ENCODE results near the gene RXFP1.

The RXFP1 gene

DNA sequence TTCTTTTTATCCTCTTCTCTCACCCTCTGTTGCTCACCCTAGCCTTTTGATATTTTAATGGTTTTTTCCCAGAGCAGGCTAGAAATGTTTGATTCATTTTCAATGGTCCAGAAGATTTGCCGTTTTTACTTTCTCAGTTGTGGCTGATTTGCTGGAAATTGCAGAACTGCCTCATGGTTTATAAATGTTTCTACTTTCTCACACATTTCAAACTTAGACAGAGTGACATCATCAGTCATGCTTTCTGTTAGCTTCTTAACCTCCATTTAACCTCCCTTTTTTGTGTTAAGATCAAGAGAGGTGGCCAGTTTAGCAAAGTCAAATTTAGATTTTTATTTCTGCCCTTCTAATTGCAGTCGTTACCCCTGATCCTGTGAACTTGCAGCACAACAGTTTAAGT lies 8.7 kb downstream of the RXFP1 start:
- Histone ChIP-seq H3K4me3 (ENCODE audit: low read length) (no peak overlapping the region), H3K9me3 (ENCODE audit: control insufficient read depth, insufficient read depth, low read length) (no peaks in the 10 kb centered on the region), H3F3A (ENCODE audit: control insufficient read depth, insufficient read depth) (no peaks in the 10 kb centered on the region), H4K20me1 (ENCODE audit: control insufficient read depth, insufficient read depth, low read depth, low read length) (no peaks in the 10 kb centered on the region), H3K4me1 (ENCODE audit: control insufficient read depth, low read length) (no peaks in the 10 kb centered on the region), H3K36me3 (ENCODE audit: control insufficient read depth, low read length) (no peaks in the 10 kb centered on the region), H3K27me3 (ENCODE audit: control insufficient read depth, low read length) (no peaks in the 10 kb centered on the region), H3K4me2 (ENCODE audit: low read length) (no peak overlapping the region), H3K27ac (ENCODE audit: low read depth, low read length) (no peak overlapping the region), H3K9me2 (replicated peaks; ENCODE audit: control insufficient read depth, low read length) (no peaks in the 10 kb centered on the region), H3K79me2 (ENCODE audit: control insufficient read depth, low read length) (no peaks in the 10 kb centered on the region)
- TF ChIP-seq EZH2phosphoT487 (IDR thresholded peaks at IDR 0.05; ENCODE audit: borderline replicate concordance, low read length) = no peak
- no peak for TF ChIP-seq CTCF (IDR thresholded peaks at IDR 0.05; ENCODE audit: low read depth, low read length, poor library complexity, severe bottlenecking)

DNA sequence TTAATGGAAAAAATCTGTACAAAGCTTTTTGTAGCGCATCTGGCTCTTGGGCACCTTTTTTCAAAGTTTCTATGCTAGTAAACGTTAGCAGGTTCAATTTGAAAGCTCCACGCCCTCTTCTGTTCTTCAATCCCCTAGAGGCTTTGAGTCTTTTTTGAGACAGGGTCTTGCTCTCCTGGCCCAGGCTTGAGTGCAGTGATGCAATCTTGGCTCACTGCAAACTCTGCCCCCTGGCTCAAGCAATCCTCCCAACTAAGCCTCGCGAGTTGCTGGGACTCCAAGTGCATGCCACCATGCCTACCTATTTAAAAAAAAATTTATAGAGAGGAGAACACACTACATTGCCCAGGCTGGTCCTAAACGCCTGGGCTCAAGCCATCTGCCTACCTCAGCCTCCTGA lies 9.2 kb downstream of the RXFP1 start:
- no peaks in the 10 kb centered on the region for H3K36me3 ChIP-seq (ENCODE audit: control insufficient read depth, low read length)
- no peak for TF ChIP-seq CTCF (IDR thresholded peaks at IDR 0.05; ENCODE audit: low read depth, low read length, poor library complexity, severe bottlenecking)
- no peak for TF ChIP-seq EZH2phosphoT487 (IDR thresholded peaks at IDR 0.05; ENCODE audit: borderline replicate concordance, low read length)
- no peaks in the 10 kb centered on the region for H3K4me1 ChIP-seq (ENCODE audit: control insufficient read depth, low read length)
- H3K27ac ChIP-seq (ENCODE audit: low read depth, low read length) = no peak overlapping the region
- H3K27me3 ChIP-seq (ENCODE audit: control insufficient read depth, low read length) = no peaks in the 10 kb centered on the region
- no peaks in the 10 kb centered on the region for H3F3A ChIP-seq (ENCODE audit: control insufficient read depth, insufficient read depth)
- H3K79me2 ChIP-seq (ENCODE audit: control insufficient read depth, low read length) = no peaks in the 10 kb centered on the region
- H3K9me3 ChIP-seq (ENCODE audit: control insufficient read depth, insufficient read depth, low read length) = no peaks in the 10 kb centered on the region
- H3K9me2 ChIP-seq (replicated peaks; ENCODE audit: control insufficient read depth, low read length) = no peaks in the 10 kb centered on the region
- H4K20me1 ChIP-seq (ENCODE audit: control insufficient read depth, insufficient read depth, low read depth, low read length) = no peaks in the 10 kb centered on the region
- no peak overlapping the region for H3K4me3 ChIP-seq (ENCODE audit: low read length)
- H3K4me2 ChIP-seq (ENCODE audit: low read length) = no peak overlapping the region

- no peak overlapping the region for H3K27ac ChIP-seq (ENCODE audit: low read depth, low read length)
- H3K79me2 ChIP-seq (ENCODE audit: control insufficient read depth, low read length) = no peaks in the 10 kb centered on the region
- no peaks in the 10 kb centered on the region for H3K27me3 ChIP-seq (ENCODE audit: control insufficient read depth, low read length)
- H3K9me3 ChIP-seq (ENCODE audit: control insufficient read depth, insufficient read depth, low read length) = no peaks in the 10 kb centered on the region
- H3K4me1 ChIP-seq (ENCODE audit: control insufficient read depth, low read length) = no peaks in the 10 kb centered on the region
- no peaks in the 10 kb centered on the region for H3K9me2 ChIP-seq (replicated peaks; ENCODE audit: control insufficient read depth, low read length)
- no peak overlapping the region for H3K4me2 ChIP-seq (ENCODE audit: low read length)
- H4K20me1 ChIP-seq (ENCODE audit: control insufficient read depth, insufficient read depth, low read depth, low read length) = no peaks in the 10 kb centered on the region
- TF ChIP-seq CTCF (IDR thresholded peaks at IDR 0.05; ENCODE audit: low read depth, low read length, poor library complexity, severe bottlenecking) = no peak
- no peak for TF ChIP-seq EZH2phosphoT487 (IDR thresholded peaks at IDR 0.05; ENCODE audit: borderline replicate concordance, low read length)
- H3K4me3 ChIP-seq (ENCODE audit: low read length) = no peak overlapping the region
- no peaks in the 10 kb centered on the region for H3F3A ChIP-seq (ENCODE audit: control insufficient read depth, insufficient read depth)
- H3K36me3 ChIP-seq (ENCODE audit: control insufficient read depth, low read length) = no peaks in the 10 kb centered on the region
Measured at GRCh38 chr4:158532556-158533231, 11.0 kb downstream of the RXFP1 start.

All from DOHH2 (cell line).